ENCODE results near the gene TMEM95.

TMEM95 gene, protein sequence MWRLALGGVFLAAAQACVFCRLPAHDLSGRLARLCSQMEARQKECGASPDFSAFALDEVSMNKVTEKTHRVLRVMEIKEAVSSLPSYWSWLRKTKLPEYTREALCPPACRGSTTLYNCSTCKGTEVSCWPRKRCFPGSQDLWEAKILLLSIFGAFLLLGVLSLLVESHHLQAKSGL

DNA sequence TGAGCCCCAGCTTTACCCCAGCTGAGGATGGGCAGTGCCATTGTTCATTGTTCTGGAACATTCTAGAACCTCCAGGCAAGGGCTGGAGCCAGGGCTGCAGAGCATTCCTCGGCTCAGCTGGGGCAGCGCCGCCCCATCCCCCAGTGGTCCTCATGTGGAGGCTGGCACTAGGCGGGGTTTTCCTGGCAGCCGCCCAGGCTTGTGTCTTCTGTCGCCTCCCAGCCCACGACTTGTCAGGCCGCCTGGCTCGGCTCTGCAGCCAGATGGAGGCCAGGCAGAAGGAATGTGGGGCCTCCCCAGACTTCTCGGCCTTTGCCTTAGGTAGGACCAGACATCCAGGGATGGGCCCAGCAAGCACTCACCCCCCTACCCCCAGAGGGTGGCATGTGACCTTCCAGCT, at the start of gene TMEM95:
Gene TMEM95, plus strand, starts transcription at position 104 of the 400 bp plus-strand sequence. Its CDS starts 49 bp downstream, at position 153.
- DNase-seq, result no peak

DNA sequence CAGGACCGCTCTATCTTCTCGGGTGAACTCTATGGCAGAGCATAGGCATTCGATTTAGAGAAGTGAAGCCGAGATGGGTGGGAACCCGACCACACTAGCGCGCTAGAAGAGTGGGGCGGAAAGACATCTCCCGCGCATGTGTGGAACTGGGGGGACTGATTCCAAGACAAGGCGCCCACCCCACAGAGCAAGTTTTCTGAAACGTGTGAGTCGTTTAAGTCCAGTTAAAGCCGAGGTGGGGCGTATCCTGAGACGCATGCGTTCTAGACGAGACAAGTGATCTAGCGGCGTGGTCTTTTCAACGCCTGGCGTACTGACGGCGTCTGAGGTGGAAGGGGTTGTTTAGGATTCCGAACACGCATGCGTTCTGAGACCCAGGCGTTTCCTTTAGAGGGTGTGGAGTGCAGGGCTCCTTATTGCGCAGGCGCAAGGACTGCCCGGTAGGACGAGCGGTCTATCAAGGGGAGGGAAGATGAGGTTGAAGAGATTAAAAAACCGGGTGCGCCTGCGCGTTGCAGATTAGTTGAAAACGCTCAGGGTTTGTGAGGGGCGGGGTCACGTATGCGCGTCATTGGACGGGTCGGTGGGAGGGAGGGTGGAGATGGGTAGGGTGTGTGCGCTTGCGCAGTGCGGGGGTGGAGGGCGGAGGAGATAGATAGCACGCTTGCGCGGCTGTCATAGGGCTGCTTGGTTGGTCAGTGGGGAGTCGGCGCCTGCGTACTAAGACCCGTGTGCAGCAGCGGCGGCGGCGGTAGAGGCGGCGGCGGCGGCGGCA, 47.9 kb upstream of the TMEM95 start, which contains the start of gene EIF5A:
Gene EIF5A, plus strand, starts transcription at position 718 of the 775 bp plus-strand sequence. CDS start 2,008 bp downstream, outside the sequence.
- DNase-seq, result peak; percentile 100

DNA sequence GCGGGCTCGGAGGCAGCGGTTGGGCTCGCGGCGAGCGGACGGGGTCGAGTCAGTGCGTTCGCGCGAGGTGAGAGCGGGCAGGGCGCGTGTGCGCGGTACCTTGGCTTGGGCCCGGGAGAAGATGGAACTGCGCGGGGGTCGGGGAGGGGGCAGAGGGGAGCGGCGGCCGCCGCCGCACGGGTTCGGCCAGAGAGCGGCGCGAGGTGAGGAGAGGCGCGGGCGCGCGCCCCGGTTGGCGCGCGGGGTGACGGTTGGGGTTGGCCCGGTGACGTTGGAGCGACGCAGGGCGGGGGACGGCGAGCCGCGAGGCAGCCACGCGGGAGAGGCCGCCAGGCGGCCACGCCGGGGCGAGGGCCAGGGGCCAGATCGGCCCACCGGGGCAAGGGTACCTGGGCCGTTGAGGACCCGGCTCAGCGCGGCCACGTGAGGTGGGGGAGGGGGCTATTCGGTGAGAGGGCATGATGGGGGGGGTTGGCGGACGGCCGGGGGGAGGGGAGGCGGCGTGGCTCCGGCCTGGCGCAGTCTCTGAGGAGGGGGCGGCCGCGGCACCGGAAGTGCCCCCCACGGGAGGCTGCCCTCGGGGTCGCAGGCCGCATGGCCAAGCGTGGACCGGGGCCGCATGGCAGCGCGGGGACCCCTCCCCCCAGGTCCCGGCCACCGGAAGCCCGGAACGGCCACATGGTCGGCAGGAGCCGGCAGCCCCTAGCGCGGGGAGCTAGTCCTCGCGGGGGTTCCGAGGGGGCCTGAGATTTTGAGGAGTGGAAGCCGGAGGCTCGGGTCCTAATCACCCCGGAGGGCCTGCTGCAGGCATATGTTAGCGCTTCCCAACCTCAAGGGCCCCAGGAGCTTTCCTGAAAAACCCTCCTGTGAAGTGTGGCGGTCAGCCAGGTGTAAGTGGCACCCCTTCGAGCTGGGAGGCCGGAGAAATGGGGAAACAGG, 47.0 kb upstream of the TMEM95 start:
- DNase-seq, result peak; percentile 41

DNA sequence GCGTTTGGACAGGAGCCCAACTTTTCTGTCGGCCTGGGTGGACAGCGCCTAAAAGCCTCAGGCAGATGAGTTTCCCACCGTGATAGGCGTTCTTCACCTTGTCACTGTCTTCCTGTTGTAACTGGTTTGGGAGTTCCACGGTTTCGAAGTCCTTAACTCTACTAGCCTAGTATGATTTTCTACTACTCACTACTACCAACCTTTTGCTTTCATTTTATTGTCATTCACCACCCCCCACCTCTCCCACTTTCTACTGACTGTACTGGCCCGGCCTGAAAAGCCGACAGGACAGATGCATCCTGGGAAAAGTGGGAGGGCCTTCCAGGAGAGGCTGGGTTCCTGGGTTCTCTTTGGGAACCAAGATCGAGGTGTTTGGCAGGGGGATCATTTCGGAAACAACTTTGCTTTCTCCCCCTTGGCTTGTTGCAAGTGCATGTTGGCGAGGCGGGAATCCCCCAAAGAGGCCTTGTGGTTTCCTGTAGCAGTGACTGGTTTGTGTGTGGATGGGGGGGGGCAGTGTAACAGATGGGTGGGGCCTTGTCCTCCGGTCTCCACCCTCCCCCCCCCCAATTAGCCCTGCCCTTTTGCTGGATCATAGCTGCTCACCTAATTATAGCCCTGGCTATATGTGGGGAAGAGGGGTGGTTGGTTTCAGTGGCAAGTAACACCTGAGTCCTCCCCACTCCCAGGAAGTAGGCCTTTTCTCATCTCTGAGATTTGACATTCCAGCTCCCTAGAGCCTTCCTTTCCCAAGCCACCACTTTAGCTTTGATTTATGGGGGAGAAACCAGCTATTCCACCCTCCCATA, 46.1 kb upstream of the TMEM95 start:
- DNase-seq, result peak; percentile 68

DNA sequence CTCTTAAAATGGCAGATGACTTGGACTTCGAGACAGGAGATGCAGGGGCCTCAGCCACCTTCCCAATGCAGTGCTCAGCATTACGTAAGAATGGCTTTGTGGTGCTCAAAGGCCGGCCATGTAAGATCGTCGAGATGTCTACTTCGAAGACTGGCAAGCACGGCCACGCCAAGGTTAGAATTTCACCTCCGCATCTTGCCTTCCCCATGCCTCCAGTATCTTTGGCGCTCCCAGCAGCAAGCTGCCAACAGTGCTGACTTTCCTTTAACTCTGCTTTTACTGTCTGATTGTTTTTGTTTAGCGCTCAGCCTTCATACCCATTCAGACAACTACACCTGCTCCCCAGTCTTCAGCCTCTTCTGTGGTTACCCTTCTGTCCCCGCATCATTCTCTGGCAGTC, 45.3 kb upstream of the TMEM95 start:
- DNase-seq, result no peak

DNA sequence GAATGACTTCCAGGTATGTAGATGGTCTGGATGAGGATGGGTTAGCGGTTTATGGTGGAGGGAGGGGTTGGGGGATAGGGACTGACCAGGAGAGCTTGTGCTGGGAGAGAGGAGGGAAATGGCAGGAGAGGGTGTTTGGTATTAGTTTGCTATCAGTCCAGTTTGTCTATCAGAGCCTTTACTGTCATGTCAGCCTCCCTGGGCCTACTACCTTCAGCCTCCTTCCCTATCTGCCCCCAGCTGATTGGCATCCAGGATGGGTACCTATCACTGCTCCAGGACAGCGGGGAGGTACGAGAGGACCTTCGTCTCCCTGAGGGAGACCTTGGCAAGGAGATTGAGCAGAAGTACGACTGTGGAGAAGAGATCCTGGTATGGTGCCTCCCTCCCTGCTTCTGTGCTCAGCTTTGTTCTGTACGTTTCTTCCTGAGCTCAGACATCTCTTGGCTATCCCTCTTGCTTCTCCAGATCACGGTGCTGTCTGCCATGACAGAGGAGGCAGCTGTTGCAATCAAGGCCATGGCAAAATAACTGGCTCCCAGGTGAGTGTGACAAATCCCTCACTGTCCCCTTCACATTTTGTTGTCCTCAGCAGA, 43.7 kb upstream of the TMEM95 start:
- DNase-seq, result no peak

DNA sequence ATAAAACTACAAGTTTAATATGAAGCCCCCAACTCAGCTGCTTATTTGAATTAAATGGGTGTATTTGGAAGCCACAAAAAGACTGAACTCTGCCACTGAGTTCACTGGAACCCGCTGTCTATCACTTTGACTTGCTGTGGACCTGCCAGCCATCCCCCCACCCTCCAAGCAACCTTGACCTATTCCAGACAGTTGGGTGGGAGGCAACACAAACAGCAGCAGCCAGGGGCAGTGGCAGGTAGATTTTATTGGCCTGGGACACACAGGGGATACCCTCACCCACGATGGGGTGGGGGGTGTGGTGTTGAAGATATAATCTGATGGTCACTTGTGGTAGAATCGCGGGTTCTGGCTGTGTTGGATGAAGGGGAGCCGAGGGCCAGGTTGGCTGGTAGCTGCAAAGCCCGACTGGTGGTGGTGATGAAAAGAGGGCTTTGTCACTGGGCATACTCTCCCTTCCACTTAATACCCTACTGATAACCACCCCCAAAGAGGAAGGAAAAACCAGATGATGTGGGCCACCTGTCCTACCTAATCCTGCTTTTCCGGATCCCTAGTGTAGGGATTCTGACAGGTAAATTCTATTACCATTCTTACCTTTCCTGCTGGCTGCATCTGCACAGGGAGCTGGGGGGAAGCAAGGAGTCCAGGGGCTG, 42.4 kb upstream of the TMEM95 start:
- no peak for DNase-seq

DNA sequence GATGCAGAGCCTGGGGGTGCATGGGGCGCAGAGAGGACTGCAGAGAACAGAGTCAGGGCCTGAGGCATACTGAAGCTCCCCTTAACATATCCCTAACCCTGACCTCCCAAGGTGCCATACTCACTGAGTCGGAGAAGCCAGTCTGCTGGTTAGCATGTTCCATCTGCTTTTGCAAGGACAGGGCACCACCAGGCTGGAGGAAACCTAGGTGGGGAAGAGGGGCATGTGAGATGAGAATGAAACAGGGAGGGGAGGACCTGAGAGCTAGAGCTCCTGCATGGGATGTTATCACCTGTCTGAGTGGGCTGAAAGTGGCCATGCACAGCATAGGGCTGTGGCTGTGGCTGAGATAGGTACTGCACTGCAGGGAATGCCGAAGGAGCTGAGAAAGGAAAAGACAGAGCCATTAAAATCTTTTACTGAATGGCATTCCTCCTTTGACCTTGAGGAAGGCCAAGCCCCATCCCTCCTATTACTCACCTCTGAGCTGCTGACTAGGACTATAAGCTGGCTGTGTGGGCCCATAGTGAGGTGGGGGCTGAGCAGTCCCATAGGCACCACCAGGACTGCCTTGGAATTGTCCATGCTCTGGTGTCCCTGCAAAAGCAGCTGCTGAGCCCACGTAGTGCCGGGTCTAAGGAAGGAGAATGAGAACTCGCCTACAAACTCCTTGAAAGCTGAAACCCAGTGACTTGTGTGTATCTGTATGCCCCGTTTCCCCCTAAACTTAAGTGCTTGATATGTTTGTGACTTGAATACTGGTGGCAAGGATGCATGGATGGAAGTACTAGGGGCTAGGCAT, 41.7 kb upstream of the TMEM95 start:
- DNase-seq, result no peak

DNA sequence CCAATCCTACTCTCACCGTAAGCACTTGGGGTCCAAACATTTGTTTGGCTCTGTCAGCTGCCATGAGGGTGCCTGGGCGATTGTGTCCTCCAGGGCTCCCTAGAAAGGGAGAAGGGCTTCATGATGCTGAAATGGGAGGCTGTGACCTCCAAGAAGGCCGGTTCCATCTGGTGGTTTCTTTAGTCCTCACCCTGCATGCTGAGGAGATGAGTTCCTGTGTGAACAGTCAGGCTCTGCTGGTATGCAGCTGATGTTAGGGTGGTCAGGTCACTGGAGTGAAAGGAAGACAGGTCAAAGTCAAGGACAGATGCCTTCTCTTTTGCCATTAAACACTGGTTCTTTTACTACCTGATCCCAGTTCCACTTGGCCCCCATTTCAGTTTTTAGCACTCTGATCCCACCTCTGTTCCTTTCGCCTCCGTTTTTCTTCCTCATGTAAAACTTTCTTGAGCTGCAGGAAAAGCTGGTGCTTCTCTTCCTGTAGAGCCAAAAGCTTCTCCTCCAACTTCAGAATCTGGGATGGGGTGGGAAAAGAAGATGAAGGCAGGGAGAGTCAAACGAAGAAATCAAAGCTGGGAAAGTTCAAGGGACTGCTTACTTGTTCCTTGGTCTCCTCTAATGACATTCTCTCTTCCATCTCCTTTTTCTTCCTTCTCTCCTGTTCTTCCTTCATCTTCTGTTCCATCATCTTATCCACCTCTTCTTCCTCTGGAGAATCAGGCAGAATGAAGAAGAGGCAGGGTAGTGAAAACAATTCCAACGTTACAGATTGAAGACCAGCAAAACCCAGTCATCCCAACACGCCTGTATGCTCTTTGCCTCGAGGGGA, 40.9 kb upstream of the TMEM95 start:
- no peak for DNase-seq

DNA sequence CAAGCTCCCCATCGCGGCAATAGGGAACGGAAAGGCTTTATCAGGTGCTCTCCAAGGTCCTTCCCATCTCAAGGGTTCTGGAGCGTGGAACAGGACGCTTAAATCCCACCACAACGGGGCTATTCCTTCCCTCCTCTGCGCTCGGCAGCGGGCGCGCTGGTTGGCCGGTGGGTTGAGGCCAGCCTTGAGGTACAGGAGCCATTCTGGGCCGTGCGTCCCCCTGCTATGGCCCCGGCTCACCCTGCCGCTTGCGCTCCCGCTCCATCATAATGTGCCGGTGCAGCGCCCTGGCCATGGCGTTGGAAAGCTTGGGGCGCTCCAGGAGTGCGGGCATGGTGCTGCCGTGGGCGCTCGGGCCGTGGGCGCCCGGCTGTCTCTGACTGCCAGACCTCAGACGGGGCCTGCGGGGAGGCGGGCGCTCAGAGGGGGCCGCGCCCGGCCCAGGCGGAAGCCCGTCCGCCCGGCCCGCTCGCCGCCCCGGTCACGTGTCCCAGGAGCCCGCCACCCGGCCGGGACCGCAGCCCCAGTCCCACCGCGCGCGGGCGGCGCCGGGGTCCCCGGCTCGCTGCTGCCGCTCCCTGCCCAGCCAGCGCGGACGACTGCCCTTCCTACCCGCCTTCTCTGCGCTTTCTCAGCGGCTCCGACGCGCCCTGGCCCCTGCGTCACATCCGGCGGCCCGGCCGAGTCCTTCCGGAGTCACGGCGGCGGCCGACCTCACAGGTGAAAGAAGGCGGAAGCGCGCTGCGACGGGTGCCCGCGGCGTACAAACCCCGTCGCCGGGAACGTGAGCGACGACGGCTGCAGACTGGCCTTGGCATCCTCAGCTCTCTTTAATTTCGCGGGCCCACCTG, 40.0 kb upstream of the TMEM95 start, which contains the start of gene GPS2:
Gene GPS2, minus strand, starts transcription at position 642 of the 851 bp plus-strand sequence. Its CDS starts 308 bp downstream, at position 334.
- DNase-seq, result peak; percentile 71

DNA sequence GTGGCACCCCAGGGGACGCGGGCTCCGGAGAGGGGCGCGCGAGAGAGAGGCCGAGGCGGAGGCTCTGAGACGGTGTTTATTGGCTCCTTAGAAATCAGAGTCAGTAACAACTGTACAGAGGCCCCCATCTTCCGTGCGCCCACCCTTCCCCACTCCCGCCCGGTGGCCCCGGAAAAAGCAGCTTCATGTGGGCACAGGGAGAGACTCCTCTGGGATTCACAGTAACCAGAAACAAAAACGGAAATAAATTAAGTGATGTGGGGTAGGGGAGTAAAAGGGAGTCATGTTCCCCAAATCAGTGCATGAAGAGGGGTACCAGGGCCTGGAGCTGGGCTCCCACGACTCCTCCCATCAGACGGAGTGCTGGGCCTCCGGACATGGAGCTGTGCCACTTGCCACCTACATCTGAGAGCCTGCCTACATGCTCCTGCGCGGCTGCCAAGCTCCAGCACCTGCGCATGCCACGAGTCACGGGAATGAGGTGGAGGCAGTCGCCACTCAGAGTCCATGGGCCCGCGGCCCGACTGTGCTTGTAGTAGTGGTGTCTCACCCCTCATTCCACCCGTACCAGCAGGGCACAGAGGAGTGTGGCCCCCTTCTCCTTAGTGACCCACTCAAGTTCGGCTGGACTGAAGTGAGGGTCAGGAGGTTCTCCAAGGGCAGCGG, 39.3 kb upstream of the TMEM95 start:
- DNase-seq, result no peak

DNA sequence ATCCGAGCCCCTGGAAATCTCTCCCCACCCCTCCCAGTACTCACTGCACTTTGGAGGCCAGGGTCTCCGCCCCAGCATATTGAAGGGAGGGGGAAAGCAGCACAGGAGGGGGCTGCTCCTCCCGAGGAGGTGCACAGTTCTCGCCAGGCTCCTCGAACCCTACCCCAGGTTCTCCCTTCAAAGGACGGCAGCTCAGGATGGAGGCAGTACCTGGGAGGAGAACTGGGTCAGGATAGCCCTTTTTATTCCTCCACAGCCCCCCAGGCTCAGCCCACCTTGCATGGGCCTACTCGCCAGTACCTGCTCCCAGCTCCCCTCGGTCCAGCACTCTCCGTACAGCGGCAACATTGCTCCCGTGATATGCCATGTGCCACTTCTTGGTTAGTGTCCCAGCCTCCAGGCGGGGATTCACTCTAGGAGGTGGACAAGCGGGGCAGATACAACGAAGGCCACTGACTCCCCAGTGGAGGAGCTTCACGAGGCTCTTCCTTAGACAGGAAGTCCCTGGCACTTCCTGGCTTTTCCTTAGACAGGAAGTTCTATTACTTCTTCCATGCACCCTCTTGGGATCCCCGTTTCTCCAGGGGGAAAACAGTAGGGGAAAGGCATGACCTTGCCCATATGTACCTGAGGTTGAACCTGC, 37.7 kb upstream of the TMEM95 start:
- no peak for DNase-seq

DNA sequence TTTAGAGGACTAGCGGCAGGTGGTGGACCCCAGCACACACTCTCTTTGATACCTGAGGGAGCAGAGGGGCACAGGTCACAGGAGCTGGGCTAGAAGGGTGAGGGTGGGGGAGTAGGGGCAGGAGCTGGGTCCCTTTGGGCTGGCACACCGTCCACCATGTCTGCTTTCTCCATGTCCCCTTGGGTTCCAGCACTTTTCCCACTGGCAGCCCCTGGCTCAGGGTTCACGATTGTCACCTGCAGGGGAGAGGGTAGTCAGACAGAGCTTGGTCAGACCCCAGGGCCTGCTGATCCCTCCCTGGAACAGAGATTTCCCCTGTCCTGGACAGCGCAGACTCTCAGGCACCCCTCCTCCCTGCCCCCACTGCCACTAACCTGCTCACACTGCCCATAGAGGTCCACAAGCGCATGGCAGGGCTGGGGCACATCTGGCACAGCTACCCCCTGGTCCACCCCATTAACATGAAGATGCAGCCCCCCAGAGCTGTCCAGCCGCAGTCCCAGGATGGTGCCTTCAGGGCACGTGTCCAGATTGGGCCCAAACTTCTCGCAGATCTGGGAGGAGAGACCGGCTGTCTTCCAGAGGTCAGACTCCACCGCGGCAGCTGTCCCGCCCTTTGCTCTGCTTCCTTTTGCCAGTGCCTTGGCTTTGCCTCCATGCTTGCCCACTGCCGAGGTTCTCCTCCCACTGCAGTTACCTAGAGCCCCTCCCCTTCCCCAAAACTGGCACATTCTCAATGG, 36.7 kb upstream of the TMEM95 start:
- no peak for DNase-seq

DNA sequence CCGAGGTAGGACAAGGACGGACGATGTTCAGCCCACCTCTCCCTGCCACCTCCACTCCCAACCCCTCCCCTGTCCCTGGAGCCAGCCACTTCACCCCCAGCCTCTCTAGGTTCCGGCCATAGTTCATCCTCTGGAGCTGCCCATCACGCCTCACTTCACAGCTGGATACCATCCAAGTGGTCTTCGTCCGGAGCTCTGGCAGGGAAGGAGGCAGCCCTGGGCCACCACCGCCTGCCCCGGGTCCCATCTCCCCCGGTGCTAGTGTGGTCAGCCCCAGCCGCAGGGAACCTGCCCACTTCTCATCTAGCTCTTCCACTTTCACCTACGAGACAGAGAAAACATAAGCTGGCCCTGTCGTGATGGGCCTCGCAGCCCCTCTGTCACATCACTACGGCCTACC, 33.5 kb upstream of the TMEM95 start:
- DNase-seq, result no peak

DNA sequence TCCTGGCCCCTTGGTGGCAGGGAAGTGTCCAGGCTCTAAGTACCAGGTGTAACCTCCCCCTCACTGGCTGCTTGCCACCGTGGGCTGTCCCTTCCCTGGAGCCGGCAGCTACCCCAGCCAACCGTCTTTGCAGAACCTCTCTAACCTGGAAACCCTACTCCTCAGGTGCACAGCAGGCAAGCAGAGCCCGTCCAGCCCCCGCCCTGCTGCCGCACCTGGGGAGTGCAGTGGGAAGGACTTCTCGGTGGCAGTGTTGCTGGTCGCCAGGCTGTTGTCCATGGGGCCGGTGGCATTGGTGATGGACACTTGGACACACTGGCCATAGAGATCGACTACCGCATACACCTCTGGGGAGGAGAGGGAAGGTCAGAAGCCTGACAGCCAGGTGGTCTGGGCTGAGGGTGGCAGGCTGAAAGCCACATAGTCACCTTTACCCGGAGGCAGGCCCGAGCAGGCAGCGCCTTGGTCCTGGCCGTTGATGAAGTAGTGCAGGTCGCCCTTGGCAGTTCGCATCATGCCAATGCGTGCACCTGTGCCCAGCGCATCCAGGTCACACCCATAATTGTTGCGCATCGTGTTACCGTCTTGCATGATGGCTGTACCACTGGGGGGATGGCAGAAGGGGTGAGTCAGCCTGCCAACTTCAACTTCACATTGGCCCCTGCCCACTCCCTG, 32.3 kb upstream of the TMEM95 start:
- DNase-seq, result no peak

Measured in GDM1 (cell line).